Epithelial cell of esophagus (primary cell): ENCODE results near the gene PFKFB2.

Experiments used
- DNase-seq: peaks from one replicate; pipeline ENCODE4 v3.0.0; 2010; ENCODE audit warnings: low read depth
- H3K4me3 ChIP-seq: 2 replicates; pipeline ENCODE4 v1.5.1; 2011; ENCODE audit warnings: mild to moderate bottlenecking, low read length, control low read depth
- TF ChIP-seq, protein P1 (sequence below): IDR thresholded peaks from 2 replicates; pipeline ENCODE4 v1.5.1; 2011; ENCODE audit warnings: low read depth, mild to moderate bottlenecking, low read length, control low read depth, inconsistent platforms; ENCODE audit not compliant: insufficient read depth; ENCODE audit errors: missing control alignments

PFKFB2 gene

DNA sequence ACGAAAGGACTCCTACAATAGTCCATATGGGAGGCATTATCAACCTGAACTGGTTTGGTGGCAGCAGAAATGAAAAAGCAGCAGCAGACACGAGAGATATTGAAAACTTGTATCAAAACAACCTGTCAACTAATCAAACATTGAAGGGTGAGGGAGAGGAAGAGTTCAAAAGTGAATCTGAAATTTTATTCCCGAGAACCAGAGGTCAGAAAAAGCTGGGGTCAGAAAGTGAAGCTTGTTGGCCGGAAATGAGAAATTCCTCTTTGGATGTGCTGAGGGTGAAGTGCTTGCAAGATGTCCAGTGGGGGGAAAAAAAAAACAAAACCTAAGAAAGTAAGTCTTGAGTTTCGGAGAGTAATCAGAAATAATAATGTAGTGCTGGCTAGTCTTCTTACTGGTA is 49.1 kb downstream of the PFKFB2 start:
- H3K4me3 ChIP-seq: no peak overlapping the region
- TF ChIP-seq, protein P1, sequence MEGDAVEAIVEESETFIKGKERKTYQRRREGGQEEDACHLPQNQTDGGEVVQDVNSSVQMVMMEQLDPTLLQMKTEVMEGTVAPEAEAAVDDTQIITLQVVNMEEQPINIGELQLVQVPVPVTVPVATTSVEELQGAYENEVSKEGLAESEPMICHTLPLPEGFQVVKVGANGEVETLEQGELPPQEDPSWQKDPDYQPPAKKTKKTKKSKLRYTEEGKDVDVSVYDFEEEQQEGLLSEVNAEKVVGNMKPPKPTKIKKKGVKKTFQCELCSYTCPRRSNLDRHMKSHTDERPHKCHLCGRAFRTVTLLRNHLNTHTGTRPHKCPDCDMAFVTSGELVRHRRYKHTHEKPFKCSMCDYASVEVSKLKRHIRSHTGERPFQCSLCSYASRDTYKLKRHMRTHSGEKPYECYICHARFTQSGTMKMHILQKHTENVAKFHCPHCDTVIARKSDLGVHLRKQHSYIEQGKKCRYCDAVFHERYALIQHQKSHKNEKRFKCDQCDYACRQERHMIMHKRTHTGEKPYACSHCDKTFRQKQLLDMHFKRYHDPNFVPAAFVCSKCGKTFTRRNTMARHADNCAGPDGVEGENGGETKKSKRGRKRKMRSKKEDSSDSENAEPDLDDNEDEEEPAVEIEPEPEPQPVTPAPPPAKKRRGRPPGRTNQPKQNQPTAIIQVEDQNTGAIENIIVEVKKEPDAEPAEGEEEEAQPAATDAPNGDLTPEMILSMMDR: no peak
- no peak for DNase-seq

DNA sequence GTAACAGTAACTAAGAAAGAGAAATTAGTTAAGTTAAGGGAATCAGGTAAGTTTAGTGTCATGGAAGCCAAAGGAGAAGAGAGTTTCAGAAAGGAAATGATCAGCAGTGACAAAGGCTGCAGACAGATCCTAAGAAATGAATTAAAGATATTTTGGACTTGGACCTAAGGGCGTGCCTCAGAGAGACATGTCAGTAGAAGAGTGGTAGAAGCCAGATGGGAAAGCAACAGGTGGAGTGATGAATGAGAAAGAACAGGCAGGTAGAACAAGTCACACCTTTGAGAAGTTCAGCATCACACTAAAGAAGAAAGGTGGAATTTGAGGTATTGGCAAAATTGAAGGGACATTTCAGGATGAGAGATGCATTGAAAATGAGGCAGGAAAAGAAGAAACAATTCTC is 49.6 kb downstream of the PFKFB2 start:
- H3K4me3 ChIP-seq: no peak overlapping the region
- DNase-seq: no peak
- TF ChIP-seq, protein P1: no peak

- DNase-seq: peak; percentile 4
- H3K4me3 ChIP-seq: no peak within 1 kb of the TSS
- TF ChIP-seq, protein P1: no peak
Observed at GRCh38 chr1:207103892-207104373, 50.9 kb downstream of the PFKFB2 start, which contains the start of gene C4BPA. Gene C4BPA, plus strand, starts transcription at chr1:207104233. Its CDS starts 8,793 bp downstream, at chr1:207113026.

GRCh38 chr1:207109004-207109403 is 55.9 kb downstream of the PFKFB2 start:
- no peak for DNase-seq
- no peak overlapping the region for H3K4me3 ChIP-seq
- TF ChIP-seq, protein P1: no peak

GRCh38 chr1:207112616-207113296 is 59.7 kb downstream of the PFKFB2 start:
- no peak overlapping the region for H3K4me3 ChIP-seq
- TF ChIP-seq, protein P1: no peak
- no peak for DNase-seq

GRCh38 chr1:207115269-207115668 is 62.2 kb downstream of the PFKFB2 start:
- DNase-seq: no peak
- TF ChIP-seq, protein P1: no peak
- H3K4me3 ChIP-seq: no peak overlapping the region

- TF ChIP-seq, protein P1: no peak
- no peak for DNase-seq
Observed at GRCh38 chr1:207124389-207124788, 71.3 kb downstream of the PFKFB2 start.

More at GRCh38 chr1:207124389-207124788, 71.3 kb downstream of the PFKFB2 start:
- no peak overlapping the region for H3K4me3 ChIP-seq
